Measurements from ENCODE around the gene MB21D2. TPM values are rescaled to one million over a fixed set of nuclear protein-coding genes. Genes with fewer than 3 reads are reported as not detected.

MB21D2 gene
- total RNA-seq, 1 donor from 2014 or later = 5.5 TPM

- intact Hi-C loops (cut with micrococcal nuclease) = no loop called here
These were observed 9.4 kb upstream of the MB21D2 start for GRCh38 chr3:192927016-192927415.

GRCh38 chr3:192923731-192924130, 6.1 kb upstream of the MB21D2 start:
- intact Hi-C loops (cut with micrococcal nuclease) = no loop called here

DNA sequence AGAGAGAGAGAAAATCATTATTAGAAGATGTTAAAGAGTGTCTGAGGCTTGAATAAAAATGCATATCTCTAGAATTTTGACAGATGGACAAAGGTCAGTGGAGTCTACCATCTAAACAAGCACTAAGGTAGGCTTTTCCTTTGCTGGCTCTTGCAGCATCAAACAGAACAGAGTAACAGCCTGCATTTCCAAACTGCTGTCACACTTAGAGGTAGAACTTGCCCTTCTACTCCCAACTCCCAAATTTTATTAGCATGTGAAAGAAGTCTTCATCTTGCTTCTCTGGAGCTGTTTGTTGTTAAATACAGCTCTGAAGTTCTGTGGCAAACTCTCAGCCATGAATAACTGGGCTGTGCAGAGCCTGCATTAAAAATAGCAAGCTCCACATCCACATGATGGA, 4.1 kb upstream of the MB21D2 start:
- intact Hi-C loops (cut with micrococcal nuclease) = no loop called here

DNA sequence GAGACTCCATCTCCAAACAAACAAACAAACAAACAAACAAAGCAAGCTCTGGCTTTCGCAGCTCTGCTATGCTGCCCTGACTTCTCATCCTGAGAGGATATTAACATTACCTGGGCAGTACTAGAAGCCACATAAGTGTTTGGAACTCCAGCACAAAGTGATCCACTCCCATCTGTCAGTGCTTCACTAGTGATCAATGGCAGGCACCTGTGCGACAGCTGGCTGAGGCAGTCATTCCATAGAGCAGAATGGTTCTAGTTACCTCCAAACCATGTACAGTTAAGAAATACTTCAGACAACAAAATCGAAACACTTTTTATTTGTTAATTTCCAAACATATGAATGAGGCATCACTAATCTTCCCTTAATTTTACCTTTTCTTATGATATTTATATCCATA, 2.8 kb upstream of the MB21D2 start:
- intact Hi-C loops (cut with micrococcal nuclease) = no loop called here

- intact Hi-C loops (cut with micrococcal nuclease) = loop anchor here (5.0 kb wide), 2 partner anchors 38 to 83 kb away; no protein-coding TSS in a partner anchor
These were observed 2.2 kb upstream of the MB21D2 start for GRCh38 chr3:192919901-192920300.

DNA sequence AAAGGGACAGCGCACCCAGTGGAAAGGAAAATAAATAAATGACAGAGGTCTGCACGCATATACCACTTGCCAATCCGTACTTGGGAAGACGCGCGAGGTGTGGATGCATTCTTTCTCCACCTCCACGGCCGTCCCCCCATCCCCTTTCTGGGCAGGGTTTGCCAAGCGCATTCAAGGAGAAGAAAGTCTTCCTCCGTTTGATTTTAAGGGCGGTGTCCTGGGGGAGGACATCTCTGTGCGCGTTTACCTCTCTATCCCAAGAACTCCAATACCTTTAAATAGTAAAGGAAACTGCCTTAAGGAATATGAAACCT, 576 bp upstream of the MB21D2 start:
- intact Hi-C loops (cut with micrococcal nuclease) = loop anchor here (1.0 to 5.0 kb wide), 4 partner anchors 25 to 102 kb away; no protein-coding TSS in a partner anchor

GRCh38 chr3:192917028-192917403, 640 bp downstream of the MB21D2 start:
- intact Hi-C loops (cut with micrococcal nuclease) = loop anchor here (2.0 to 5.0 kb wide), 3 partner anchors 35 to 124 kb away; no protein-coding TSS in a partner anchor

DNA sequence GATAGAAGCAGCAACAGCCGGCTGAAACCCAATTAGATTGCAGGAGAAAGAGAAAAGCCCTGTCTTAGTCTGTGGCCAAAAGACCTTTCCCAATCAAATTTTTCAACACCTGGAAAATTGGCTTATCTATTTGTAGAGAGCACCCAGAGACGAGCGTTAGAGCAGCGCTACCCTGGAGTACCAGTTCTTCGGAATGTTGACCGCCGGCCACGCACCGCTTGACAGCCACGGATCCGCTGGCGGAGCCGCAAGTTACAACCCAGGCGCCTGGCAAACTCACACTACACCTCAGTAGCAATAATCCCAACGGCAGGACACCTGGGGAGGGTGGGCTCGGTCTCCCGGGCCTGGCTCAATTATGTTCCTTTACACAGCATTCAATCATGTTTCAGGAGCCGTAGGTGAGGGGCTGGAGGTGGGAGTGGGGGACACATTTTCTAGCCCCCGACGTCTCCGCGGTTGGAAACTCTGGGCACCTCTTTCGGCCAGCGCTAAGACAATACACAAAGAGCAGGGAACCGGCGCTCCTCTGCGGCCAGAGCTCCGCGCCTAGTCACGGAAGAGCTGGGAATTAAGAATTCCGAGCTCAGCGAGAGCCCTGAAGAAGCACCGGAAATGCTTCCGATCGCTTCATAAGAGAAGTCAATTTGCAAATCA, 1.2 kb downstream of the MB21D2 start:
- intact Hi-C loops (cut with micrococcal nuclease) = loop anchor here (1.0 to 5.0 kb wide), 4 partner anchors 17 to 124 kb away; no protein-coding TSS in a partner anchor

DNA sequence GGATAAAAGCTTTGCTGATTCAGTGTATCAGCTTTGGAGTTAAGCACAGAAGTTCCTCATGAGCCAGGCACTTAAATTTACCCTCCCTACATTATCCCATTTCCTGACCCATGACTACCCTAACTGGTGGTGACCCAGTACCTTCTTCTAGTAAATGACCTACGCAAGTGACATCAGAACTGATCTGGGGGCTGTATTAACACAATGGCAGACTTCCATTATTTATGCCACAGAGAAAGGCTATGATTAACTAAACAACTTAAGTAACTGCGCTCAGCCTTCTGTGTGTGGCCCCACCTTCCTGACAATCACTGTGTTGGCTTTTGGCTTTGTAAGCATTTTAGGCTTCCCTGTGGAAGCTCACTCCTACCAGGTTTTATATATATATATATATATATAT, 1.9 kb downstream of the MB21D2 start:
- intact Hi-C loops (cut with micrococcal nuclease) = loop anchor here (1.0 to 5.0 kb wide), 5 partner anchors 8 to 125 kb away; no protein-coding TSS in a partner anchor

- intact Hi-C loops (cut with micrococcal nuclease) = loop anchor here (1.0 to 5.0 kb wide), 3 partner anchors 8 to 78 kb away; no protein-coding TSS in a partner anchor
These were observed 2.4 kb downstream of the MB21D2 start for GRCh38 chr3:192915304-192915703.

GRCh38 chr3:192914848-192915247, 2.8 kb downstream of the MB21D2 start:
- intact Hi-C loops (cut with micrococcal nuclease) = loop anchor here (1.0 to 5.0 kb wide), 3 partner anchors 8 to 78 kb away; no protein-coding TSS in a partner anchor

- intact Hi-C loops (cut with micrococcal nuclease) = no loop called here
These were observed 4.1 kb downstream of the MB21D2 start for GRCh38 chr3:192913540-192913939.

- intact Hi-C loops (cut with micrococcal nuclease) = no loop called here
These were observed 6.4 kb downstream of the MB21D2 start for GRCh38 chr3:192911293-192911692.

GRCh38 chr3:192907784-192908183, 9.9 kb downstream of the MB21D2 start:
- intact Hi-C loops (cut with micrococcal nuclease) = loop anchor here (1.0 kb wide), 1 partner anchor 8 kb away; no protein-coding TSS in a partner anchor

GRCh38 chr3:192906940-192907339, 10.7 kb downstream of the MB21D2 start:
- intact Hi-C loops (cut with micrococcal nuclease) = loop anchor here (1.0 kb wide), 1 partner anchor 8 kb away; no protein-coding TSS in a partner anchor

DNA sequence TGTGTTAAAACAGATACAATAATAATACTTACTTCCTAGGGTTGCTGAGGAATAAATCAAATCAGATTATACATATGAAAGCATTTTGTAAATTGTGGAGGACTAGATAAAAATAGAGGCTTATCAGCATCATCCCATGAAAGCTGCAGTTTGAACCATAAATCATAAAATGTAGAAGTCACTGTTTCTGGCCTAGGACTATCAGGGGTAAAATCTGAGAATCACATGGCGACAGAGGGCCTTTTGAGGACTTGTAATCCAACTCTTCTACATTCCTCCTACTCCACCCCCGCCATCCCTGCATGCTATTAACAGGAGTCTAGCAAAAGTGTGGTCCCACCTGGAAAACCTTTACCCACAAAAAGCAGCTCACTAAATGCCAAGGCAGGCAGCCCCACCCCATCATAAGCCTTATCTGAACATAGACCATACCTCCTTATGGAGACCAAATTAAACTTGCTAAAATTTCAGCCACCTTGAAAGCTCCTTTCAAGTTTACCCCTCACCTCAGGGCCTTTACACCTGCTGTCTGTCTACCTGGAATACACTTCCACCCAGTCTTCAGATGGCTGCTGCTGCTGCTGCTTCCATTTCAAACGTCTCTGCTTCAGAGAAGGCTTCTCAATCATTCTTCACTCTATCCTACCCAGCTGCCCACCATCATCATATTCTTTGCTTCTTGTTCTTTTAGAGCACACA, 11.5 kb downstream of the MB21D2 start:
- intact Hi-C loops (cut with micrococcal nuclease) = no loop called here

- intact Hi-C loops (cut with micrococcal nuclease) = no loop called here
These were observed 12.9 kb downstream of the MB21D2 start for GRCh38 chr3:192904632-192905289.

DNA sequence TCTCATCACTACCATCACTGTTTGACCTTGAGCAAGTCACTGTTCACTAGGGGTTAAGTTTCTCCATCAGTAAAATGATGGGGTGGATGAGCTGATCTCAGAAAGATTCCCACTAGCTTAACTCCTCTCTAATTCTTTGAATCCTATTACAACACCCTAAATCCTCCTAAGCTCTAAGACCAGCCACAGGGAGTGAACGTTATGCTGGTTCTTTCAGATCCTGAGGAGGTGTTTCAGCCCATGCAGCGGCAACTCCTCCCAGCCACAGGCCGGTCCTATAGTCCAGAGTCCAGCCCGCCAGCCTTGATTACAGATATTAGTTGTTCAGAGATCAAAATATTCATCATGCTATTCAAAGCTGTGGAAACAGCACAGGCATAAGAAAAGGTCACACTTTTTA, 15.1 kb downstream of the MB21D2 start:
- intact Hi-C loops (cut with micrococcal nuclease) = no loop called here

DNA sequence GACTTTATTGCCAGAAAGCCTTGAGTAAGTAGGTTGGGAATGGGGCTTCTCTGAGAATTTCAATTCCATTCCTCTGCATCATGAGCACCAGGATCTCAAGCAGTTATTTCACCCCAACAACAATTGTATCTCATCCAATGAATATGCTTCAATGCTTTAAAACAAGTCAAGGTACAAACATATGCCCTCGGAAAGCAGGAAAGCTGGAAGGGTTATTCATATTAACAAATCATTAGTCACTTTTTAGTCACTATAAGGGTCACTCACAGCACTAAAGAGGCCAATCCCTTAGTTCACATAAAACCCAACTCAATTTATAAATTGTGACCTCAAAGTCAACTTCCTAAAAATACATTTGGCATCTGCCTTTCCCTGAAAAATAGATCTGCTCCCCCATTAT, 16.2 kb downstream of the MB21D2 start:
- intact Hi-C loops (cut with micrococcal nuclease) = no loop called here

GRCh38 chr3:192899540-192899982, 18.1 kb downstream of the MB21D2 start:
- intact Hi-C loops (cut with micrococcal nuclease) = loop anchor here (1.0 to 10.0 kb wide), 5 partner anchors 17 to 1235 kb away; partner anchors contain the start of genes HES1 and OPA1

DNA sequence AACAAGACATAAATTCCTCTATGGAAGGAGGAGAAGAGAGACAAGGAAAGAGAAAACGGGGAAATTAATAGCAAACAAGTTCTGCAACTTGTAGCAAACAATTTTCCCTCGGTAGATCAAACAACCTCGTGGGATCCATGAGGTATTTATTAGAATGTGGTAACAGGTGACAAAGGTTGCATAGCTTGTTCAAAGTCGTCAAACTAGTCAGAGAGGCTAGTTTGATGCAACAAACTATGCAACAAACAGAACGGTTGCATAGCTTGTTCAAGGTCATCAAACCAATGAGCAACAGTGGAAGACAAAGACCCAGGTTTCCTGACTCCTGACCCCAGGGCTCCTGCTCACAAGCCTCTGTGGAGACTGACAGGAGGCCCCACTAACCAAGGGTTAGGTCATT, 20.7 kb downstream of the MB21D2 start:
- intact Hi-C loops (cut with micrococcal nuclease) = loop anchor here (5.0 to 10.0 kb wide), 3 partner anchors 220 to 1238 kb away; partner anchors contain the start of genes HES1 and OPA1

- intact Hi-C loops (cut with micrococcal nuclease) = loop anchor here (5.0 to 10.0 kb wide), 3 partner anchors 219 to 1239 kb away; partner anchors contain the start of genes HES1 and OPA1
These were observed 21.4 kb downstream of the MB21D2 start for GRCh38 chr3:192896208-192896607.
